Gastrocnemius medialis (tissue), 4 donors: ENCODE data around the gene GABRG3.

Source experiments
- POLR2A ChIP-seq, 2 donors: fragments of 450-650 bp; IDR thresholded peaks; one replicate each; pipeline ENCODE4 v1.6.1; 2017; ENCODE audit warnings: antibody characterized with exemption in 2 of 2, mild to moderate bottlenecking in 2 of 2, moderate library complexity in 2 of 2
- TF ChIP-seq, protein P1 (sequence below), 5 experiments: fragments of 450-650 bp in 3 of 5; fragments of 200-600 bp in 2 of 5; sonication (generic) in 2 of 5; IDR thresholded peaks in 4 of 5; conservative IDR thresholded peaks in 1 of 5; 1 replicate in 4 of 5; 2 replicates in 1 of 5; pipeline ENCODE4 v1.5.1; 2016 to 2019; ENCODE audit warnings: antibody characterized with exemption in 5 of 5, mild to moderate bottlenecking in 3 of 5, moderate library complexity in 3 of 5

DNA sequence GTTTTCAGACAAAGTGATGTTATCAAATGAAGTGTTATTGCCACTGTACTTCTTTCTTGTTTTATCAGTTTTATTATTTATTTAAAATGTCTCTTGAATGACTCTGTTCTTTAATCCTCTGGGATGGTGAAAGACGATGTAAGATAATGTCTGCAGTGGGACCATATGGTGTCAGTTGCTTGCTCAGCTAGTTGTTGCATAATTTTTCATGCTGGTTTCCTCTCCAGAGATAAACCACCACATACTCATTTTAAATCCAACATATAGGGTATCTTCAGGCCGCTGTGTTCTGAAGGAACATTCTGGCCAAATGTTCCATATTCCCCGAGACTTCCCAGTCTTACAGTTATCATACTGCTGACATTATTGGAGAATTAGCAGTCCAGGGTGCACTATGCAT lies 75.9 kb downstream of the GABRG3 start:
- TF ChIP-seq, protein P1, sequence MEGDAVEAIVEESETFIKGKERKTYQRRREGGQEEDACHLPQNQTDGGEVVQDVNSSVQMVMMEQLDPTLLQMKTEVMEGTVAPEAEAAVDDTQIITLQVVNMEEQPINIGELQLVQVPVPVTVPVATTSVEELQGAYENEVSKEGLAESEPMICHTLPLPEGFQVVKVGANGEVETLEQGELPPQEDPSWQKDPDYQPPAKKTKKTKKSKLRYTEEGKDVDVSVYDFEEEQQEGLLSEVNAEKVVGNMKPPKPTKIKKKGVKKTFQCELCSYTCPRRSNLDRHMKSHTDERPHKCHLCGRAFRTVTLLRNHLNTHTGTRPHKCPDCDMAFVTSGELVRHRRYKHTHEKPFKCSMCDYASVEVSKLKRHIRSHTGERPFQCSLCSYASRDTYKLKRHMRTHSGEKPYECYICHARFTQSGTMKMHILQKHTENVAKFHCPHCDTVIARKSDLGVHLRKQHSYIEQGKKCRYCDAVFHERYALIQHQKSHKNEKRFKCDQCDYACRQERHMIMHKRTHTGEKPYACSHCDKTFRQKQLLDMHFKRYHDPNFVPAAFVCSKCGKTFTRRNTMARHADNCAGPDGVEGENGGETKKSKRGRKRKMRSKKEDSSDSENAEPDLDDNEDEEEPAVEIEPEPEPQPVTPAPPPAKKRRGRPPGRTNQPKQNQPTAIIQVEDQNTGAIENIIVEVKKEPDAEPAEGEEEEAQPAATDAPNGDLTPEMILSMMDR (IDR thresholded peaks at IDR 0.05 in 4 of 5, conservative IDR thresholded peaks at IDR 0.05 in 1 of 5): no peak
- TF ChIP-seq POLR2A (IDR thresholded peaks at IDR 0.05): no peak
